GM12872 (cell line): ENCODE results near the gene DYRK1A.

Experiments
- CTCF ChIP-seq: IDR thresholded peaks from 3 replicates; pipeline ENCODE4 v1.5.1; 2011; ENCODE audit warnings: low read depth, mild to moderate bottlenecking, low read length, moderate library complexity; ENCODE audit not compliant: insufficient read depth

The DYRK1A gene

GRCh38 chr21:37531431-37531932, 164.9 kb downstream of the DYRK1A start:
- no peak for TF ChIP-seq CTCF

- TF ChIP-seq CTCF, result peak; percentile 53
Measured at GRCh38 chr21:37532868-37533780, 166.6 kb downstream of the DYRK1A start.

GRCh38 chr21:37534431-37534830, 167.9 kb downstream of the DYRK1A start:
- no peak for TF ChIP-seq CTCF

GRCh38 chr21:37535130-37535529, 168.6 kb downstream of the DYRK1A start:
- no peak for TF ChIP-seq CTCF

GRCh38 chr21:37535672-37536071, 169.1 kb downstream of the DYRK1A start:
- no peak for TF ChIP-seq CTCF

- TF ChIP-seq CTCF, result no peak
Measured at GRCh38 chr21:37536616-37537278, 170.2 kb downstream of the DYRK1A start.

- TF ChIP-seq CTCF, result no peak
Measured at GRCh38 chr21:37537391-37537996, 170.9 kb downstream of the DYRK1A start.
